Panc1 (cell line): Measurements from ENCODE around the gene SYTL1. TPM values are rescaled to one million over a fixed set of nuclear protein-coding genes. Genes with fewer than 3 reads are reported as not detected.

Experiments
- ATAC-seq: fragments of 200-7000 bp; cut with Tn5 transposase; 2 replicates; pipeline ENCODE4 v1.9.1; 2020; ENCODE audit warnings: mild to moderate bottlenecking, moderate library complexity
- BruUV-seq: library from RNA; stranded (reverse); fragments of 400-500 nt; replicated peaks from 2 replicates; lab custom pipeline; 2021; lab: Mats Ljungman, UMichigan
- CTCF ChIA-PET: fragments of 300-600 bp; sonication (Branson Sonifier 250); formaldehyde crosslinking; loops from one replicate; lab custom pipeline; 2022; ENCODE audit warnings: antibody characterized with exemption; lab: Charles Lee
- POLR2A ChIA-PET: fragments of 300-600 bp; sonication (Branson Sonifier 250); formaldehyde crosslinking; loops from one replicate; lab custom pipeline; 2022; ENCODE audit warnings: antibody characterized with exemption; lab: Charles Lee
- DNase-seq: peaks from one replicate; pipeline ENCODE4 v3.0.0-alpha.2; 2010; ENCODE audit warnings: low read depth, low spot score
- H3K27ac ChIP-seq: 2 replicates; pipeline ENCODE4 v1.5.1; 2011; ENCODE audit warnings: mild to moderate bottlenecking, low read length, inconsistent platforms
- H3K27me3 ChIP-seq: fragments of 200-500 bp; sonication (Bioruptor generic); 2 replicates; pipeline ENCODE4 v1.6.0; 2014; ENCODE audit warnings: low read length, inconsistent platforms; ENCODE audit not compliant: control insufficient read depth, insufficient read depth
- H3K36me3 ChIP-seq: fragments of 200-500 bp; sonication (Bioruptor generic); 2 replicates; pipeline ENCODE4 v1.5.1; 2014; ENCODE audit warnings: inconsistent platforms, mild to moderate bottlenecking, low read length, moderate library complexity; ENCODE audit not compliant: control insufficient read depth, insufficient read depth
- H3K4me1 ChIP-seq: 2 replicates; pipeline ENCODE4 v1.5.1; 2011; ENCODE audit warnings: inconsistent platforms, mild to moderate bottlenecking, low read length, moderate library complexity; ENCODE audit not compliant: control insufficient read depth, insufficient read depth
- H3K4me3 ChIP-seq, 2 experiments: 2 replicates each; pipeline ENCODE4 v1.5.1; 2011 to 2012; ENCODE audit warnings: low read depth in 2 of 2, low read length in 2 of 2, mild to moderate bottlenecking in 2 of 2, inconsistent platforms in 1 of 2, moderate library complexity in 1 of 2
- H3K9me3 ChIP-seq: fragments of 200-500 bp; sonication (Bioruptor generic); 2 replicates; pipeline ENCODE4 v1.5.1; 2014; ENCODE audit warnings: low read depth, mild to moderate bottlenecking, inconsistent platforms, low read length, moderate library complexity; ENCODE audit not compliant: control insufficient read depth, insufficient read depth
- CTCF ChIP-seq: fragments of 450-650 bp; IDR thresholded peaks from 2 replicates; pipeline ENCODE4 v1.5.1; 2017; ENCODE audit warnings: mild to moderate bottlenecking
- POLR2AphosphoS5 ChIP-seq: IDR thresholded peaks from 2 replicates; pipeline ENCODE4 v1.6.1; 2012; ENCODE audit warnings: mild to moderate bottlenecking, low read depth, low read length, moderate library complexity
- REST ChIP-seq, 2 experiments: IDR thresholded peaks; 2 replicates each; pipeline ENCODE4 v1.6.1; 2011 to 2012; ENCODE audit warnings: low read depth in 2 of 2, control low read depth in 1 of 2, low read length in 1 of 2, mild to moderate bottlenecking in 1 of 2, moderate library complexity in 1 of 2; ENCODE audit not compliant: insufficient read depth in 1 of 2
- SIN3A ChIP-seq: IDR thresholded peaks from 2 replicates; pipeline ENCODE4 v1.6.1; 2012; ENCODE audit warnings: low read depth, mild to moderate bottlenecking, low read length, moderate library complexity, borderline replicate concordance; ENCODE audit not compliant: insufficient read depth
- TCF7L2 ChIP-seq: IDR thresholded peaks from 2 replicates; pipeline ENCODE4 v1.6.1; 2011; ENCODE audit warnings: mild to moderate bottlenecking, low read depth, low read length, inconsistent platforms
- in situ Hi-C: cut with HindIII; loops from 2 replicates; pipeline ENCODE4 v1.10.0; 2016; ENCODE audit warnings: low sequenced_read_pairs, low pct_unique_long_range_greater_than_20kb
- intact Hi-C: fragments of 100-400 bp; cut with micrococcal nuclease; formaldehyde crosslinking; loops from one replicate; pipeline ENCODE4 v1.10.0; 2022; ENCODE audit not compliant: unreplicated experiment
- total RNA-seq: library from RNA; stranded (reverse); gene quantifications from one replicate; pipeline ENCODE4 v1.2.1, GENCODE V29; 2021; ENCODE audit not compliant: unreplicated experiment

Gene SYTL1
- total RNA-seq, 1 experiment from 2014 or later: 2.4 TPM

- TF ChIP-seq SIN3A (no peak), REST (IDR thresholded peaks at IDR 0.05; ENCODE audit: insufficient read depth in 1 of 2, low read depth in 2 of 2, low read length in 1 of 2) (no peak), TCF7L2 (no peak), CTCF (no peak), POLR2AphosphoS5 (no peak)
- ATAC-seq: no peak
- POLR2A ChIA-PET: interaction anchor here (0.7 kb wide), 1 partner anchor 85 kb away, joined by 7 read pairs; no protein-coding TSS in a partner anchor
- no peak for DNase-seq
- intact Hi-C loops (no loop called here), in situ Hi-C loops (no loop called here)
- Histone ChIP-seq H3K27me3 (no peaks in the 10 kb centered on the region), H3K4me1 (peaks cover 2% of the 10 kb centered on the region; the same call in 1 of the 2 replicates), H3K4me3 (no peak overlapping the region), H3K36me3 (peaks cover 6% of the 10 kb centered on the region; the same call in 1 of the 2 replicates), H3K9me3 (no peaks in the 10 kb centered on the region), H3K27ac (no peak overlapping the region)
- CTCF ChIA-PET: interaction anchor here (0.6 to 1.3 kb wide), 5 partner anchors 30 to 335 kb away, joined by 3 to 10 read pairs (median 4); no protein-coding TSS in a partner anchor
- BruUV-seq: no TSS peak
These were observed 39.2 kb upstream of the SYTL1 start for GRCh38 chr1:27302612-27303011.

GRCh38 chr1:27303509-27303908 lies 38.3 kb upstream of the SYTL1 start:
- CTCF ChIA-PET: interaction anchor here (0.6 kb wide), 1 partner anchor 62 kb away, joined by 5 read pairs; no protein-coding TSS in a partner anchor
- in situ Hi-C loops: no loop called here

More at GRCh38 chr1:27303509-27303908, 38.3 kb upstream of the SYTL1 start:
- TF ChIP-seq TCF7L2 (no peak), CTCF (no peak), REST (IDR thresholded peaks at IDR 0.05; ENCODE audit: insufficient read depth in 1 of 2, low read depth in 2 of 2, low read length in 1 of 2) (no peak), SIN3A (no peak), POLR2AphosphoS5 (no peak)
- H3K4me3 ChIP-seq: no peak overlapping the region
- H3K9me3 ChIP-seq: no peaks in the 10 kb centered on the region
- BruUV-seq: no TSS peak
- H3K27me3 ChIP-seq: no peaks in the 10 kb centered on the region
- DNase-seq (no peak), ATAC-seq (no peak)
- no peak overlapping the region for H3K27ac ChIP-seq
- POLR2A ChIA-PET: no interaction called here
- H3K36me3 ChIP-seq: peaks cover under 1% of the 10 kb centered on the region; the same call in 1 of the 2 replicates
- intact Hi-C loops: no loop called here
- H3K4me1 ChIP-seq: peaks cover 2% of the 10 kb centered on the region; the same call in 1 of the 2 replicates
